ENCODE results near the gene PRKN. TPM values are rescaled to one million over a fixed set of nuclear protein-coding genes. Genes with fewer than 3 reads are reported as not detected.
A peak's percentile ranks its signal among the peaks of the same experiment; 100 is the strongest.

The PRKN gene
- total and polyA plus RNA-seq, 2 experiments from 2014 or later: 1.2 to 2.3 TPM

GRCh38 chr6:162116902-162117525, 610.6 kb downstream of the PRKN start:
- Histone ChIP-seq H3K4me1 (ENCODE audit: insufficient read depth) (peaks cover 14% of the 10 kb centered on the region), H3K27me3 (replicated peaks; ENCODE audit: insufficient read depth) (no peaks in the 10 kb centered on the region), H3K9me2 (ENCODE audit: insufficient read depth) (no peaks in the 10 kb centered on the region), H4K20me1 (ENCODE audit: insufficient read depth) (no peaks in the 10 kb centered on the region), H3K4me2 (ENCODE audit: unreplicated experiment) (no peak overlapping the region), H3K79me2 (ENCODE audit: insufficient read depth) (no peaks in the 10 kb centered on the region), H3F3A (ENCODE audit: insufficient read depth) (0 out of 2 replicates have a peak, but pooled peaks cover 5% of the 10 kb centered on the region), H3K9ac (no peak overlapping the region), H3K9me3 (ENCODE audit: low read depth) (no peaks in the 10 kb centered on the region), H3K36me3 (ENCODE audit: low read depth) (no peaks in the 10 kb centered on the region), H3K27ac (no peak overlapping the region), H3K4me3 (no peak overlapping the region), H2AFZ (no peak overlapping the region)
- in situ Hi-C loops (cut with MboI): no loop called here
- 94 to 98% methylated on average over 7 of the region's 7 CpGs for WGBS, 2 experiments (ENCODE audit: low coverage in 1 of 2, low lambda C conversion rate in 2 of 2, missing lambda C conversion rate in 2 of 2)
- no peak for DNase-seq
- TF ChIP-seq EZH2phosphoT487 (IDR thresholded peaks at IDR 0.05; ENCODE audit: insufficient read depth, low read depth): no peak
- no peak for TF ChIP-seq EZH2 (IDR thresholded peaks at IDR 0.05; ENCODE audit: insufficient read depth, poor library complexity, severe bottlenecking)

- Histone ChIP-seq H3K27me3 (replicated peaks; ENCODE audit: insufficient read depth) (no peaks in the 10 kb centered on the region), H3K36me3 (ENCODE audit: low read depth) (no peaks in the 10 kb centered on the region), H3K4me1 (ENCODE audit: insufficient read depth) (peaks cover 11% of the 10 kb centered on the region; the same call in 1 of the 2 replicates), H2AFZ (no peak overlapping the region), H3K9ac (no peak overlapping the region), H3K9me2 (ENCODE audit: insufficient read depth) (no peaks in the 10 kb centered on the region), H3K4me2 (ENCODE audit: unreplicated experiment) (peak overlapping the region; percentile 11), H3F3A (ENCODE audit: insufficient read depth) (0 out of 2 replicates have a peak, but pooled peaks cover 7% of the 10 kb centered on the region), H3K27ac (no peak overlapping the region), H4K20me1 (ENCODE audit: insufficient read depth) (no peaks in the 10 kb centered on the region), H3K79me2 (ENCODE audit: insufficient read depth) (no peaks in the 10 kb centered on the region), H3K4me3 (no peak overlapping the region), H3K9me3 (ENCODE audit: low read depth) (no peaks in the 10 kb centered on the region)
- WGBS, 2 experiments (ENCODE audit: low coverage in 1 of 2, low lambda C conversion rate in 2 of 2, missing lambda C conversion rate in 2 of 2): 30 to 32% methylated on average over 2 of the region's 2 CpGs
- in situ Hi-C loops (cut with MboI): no loop called here
- DNase-seq: peak; percentile 51
- TF ChIP-seq EZH2phosphoT487 (IDR thresholded peaks at IDR 0.05; ENCODE audit: insufficient read depth, low read depth) (no peak), EZH2 (IDR thresholded peaks at IDR 0.05; ENCODE audit: insufficient read depth, poor library complexity, severe bottlenecking) (no peak)
Measured at GRCh38 chr6:162109480-162110050, 618.0 kb downstream of the PRKN start.

- Histone ChIP-seq H3K4me3 (no peak overlapping the region), H3K9me2 (ENCODE audit: insufficient read depth) (no peaks in the 10 kb centered on the region), H4K20me1 (ENCODE audit: insufficient read depth) (no peaks in the 10 kb centered on the region), H3K4me2 (ENCODE audit: unreplicated experiment) (no peak overlapping the region), H3F3A (ENCODE audit: insufficient read depth) (0 out of 2 replicates have a peak, but pooled peaks cover 7% of the 10 kb centered on the region), H3K36me3 (ENCODE audit: low read depth) (no peaks in the 10 kb centered on the region), H3K9me3 (ENCODE audit: low read depth) (no peaks in the 10 kb centered on the region), H3K4me1 (ENCODE audit: insufficient read depth) (peaks cover 11% of the 10 kb centered on the region; the same call in 1 of the 2 replicates), H3K27ac (no peak overlapping the region), H2AFZ (no peak overlapping the region), H3K79me2 (ENCODE audit: insufficient read depth) (no peaks in the 10 kb centered on the region), H3K27me3 (replicated peaks; ENCODE audit: insufficient read depth) (no peaks in the 10 kb centered on the region), H3K9ac (no peak overlapping the region)
- DNase-seq: no peak
- WGBS, 2 experiments (ENCODE audit: low coverage in 1 of 2, low lambda C conversion rate in 2 of 2, missing lambda C conversion rate in 2 of 2): 96% methylated on average over 3 of the region's 3 CpGs
- TF ChIP-seq EZH2 (IDR thresholded peaks at IDR 0.05; ENCODE audit: insufficient read depth, poor library complexity, severe bottlenecking) (no peak), EZH2phosphoT487 (IDR thresholded peaks at IDR 0.05; ENCODE audit: insufficient read depth, low read depth) (no peak)
- in situ Hi-C loops (cut with MboI): no loop called here
Measured at GRCh38 chr6:162108041-162108440, 619.5 kb downstream of the PRKN start.

GRCh38 chr6:162100096-162100495, 627.5 kb downstream of the PRKN start:
- H3K4me2 ChIP-seq (ENCODE audit: unreplicated experiment): peak overlapping the region; percentile 46
- H3K4me3 ChIP-seq: peak overlapping the region; percentile 21; the same call in 1 of the 2 replicates
- H4K20me1 ChIP-seq (ENCODE audit: insufficient read depth): no peaks in the 10 kb centered on the region
- peak overlapping the region; percentile 57 for H3K27ac ChIP-seq
- no peaks in the 10 kb centered on the region for H3K27me3 ChIP-seq (replicated peaks; ENCODE audit: insufficient read depth)
- TF ChIP-seq EZH2phosphoT487 (IDR thresholded peaks at IDR 0.05; ENCODE audit: insufficient read depth, low read depth) (no peak), EZH2 (IDR thresholded peaks at IDR 0.05; ENCODE audit: insufficient read depth, poor library complexity, severe bottlenecking) (no peak)
- H3K9ac ChIP-seq: peak overlapping the region; percentile 18; the same call in 1 of the 2 replicates
- peak; percentile 8 for DNase-seq
- H2AFZ ChIP-seq: peak overlapping the region; percentile 22; the same call in 1 of the 2 replicates
- no peaks in the 10 kb centered on the region for H3K9me3 ChIP-seq (ENCODE audit: low read depth)
- H3K79me2 ChIP-seq (ENCODE audit: insufficient read depth): no peaks in the 10 kb centered on the region
- in situ Hi-C loops (cut with MboI): no loop called here
- H3K36me3 ChIP-seq (ENCODE audit: low read depth): no peaks in the 10 kb centered on the region
- H3K9me2 ChIP-seq (ENCODE audit: insufficient read depth): no peaks in the 10 kb centered on the region
- H3K4me1 ChIP-seq (ENCODE audit: insufficient read depth): peaks cover 16% of the 10 kb centered on the region
- WGBS, 2 experiments (ENCODE audit: low coverage in 1 of 2, low lambda C conversion rate in 2 of 2, missing lambda C conversion rate in 2 of 2): 95 to 97% methylated on average over 5 of the region's 5 CpGs
- H3F3A ChIP-seq (ENCODE audit: insufficient read depth): peaks cover 8% of the 10 kb centered on the region; the same call in 1 of the 2 replicates
